Measurements from ENCODE around the gene TMEM151B. TPM values are rescaled to one million over a fixed set of nuclear protein-coding genes. Genes with fewer than 3 reads are reported as not detected.

The TMEM151B gene
- polyA plus RNA-seq, 1 of the 3 experiments (the other 2 are of a cell fraction) = 0.05 TPM

- POLR2A ChIA-PET = no interaction called here
- no peak overlapping the region for H2AFZ ChIP-seq (ENCODE audit: low read depth)
Measured at GRCh38 chr6:44321210-44321609, 51.0 kb downstream of the TMEM151B start.

More at GRCh38 chr6:44321210-44321609, 51.0 kb downstream of the TMEM151B start:
- Histone ChIP-seq H3K9me3 (no peaks in the 10 kb centered on the region), H3K79me2 (ENCODE audit: insufficient read depth) (no peaks in the 10 kb centered on the region), H3K9me2 (no peaks in the 10 kb centered on the region), H3K4me2 (no peak overlapping the region), H3F3A (replicated peaks; ENCODE audit: insufficient read depth) (no peaks in the 10 kb centered on the region), H3K27ac (ENCODE audit: low read depth in 2 of 2, low read length in 1 of 2) (no peak overlapping the region), H3K27me3 (ENCODE audit: insufficient read depth) (peaks cover 12% of the 10 kb centered on the region; the same call in 1 of the 2 replicates), H3K36me3 (replicated peaks in 1 of 2; ENCODE audit: control insufficient read depth in 1 of 2, insufficient read depth in 2 of 2, low read length in 1 of 2) (no peaks in the 10 kb centered on the region), H3K9ac (no peak overlapping the region), H4K20me1 (ENCODE audit: insufficient read depth) (no peaks in the 10 kb centered on the region), H3K4me1 (ENCODE audit: control insufficient read depth in 1 of 2, insufficient read depth in 2 of 2, low read depth in 1 of 2, low read length in 1 of 2) (no peaks in the 10 kb centered on the region), H3K4me3 (ENCODE audit: low read depth in 2 of 2, low read length in 1 of 2) (no peak overlapping the region)
- no peak for DNase-seq
- WGBS (ENCODE audit: low lambda C conversion rate) = 75% methylated on average over 3 of the region's 3 CpGs
- CTCF ChIA-PET = interaction anchor here (1.0 to 2.0 kb wide), 5 partner anchors 9 to 53 kb away, joined by 3 to 9 read pairs (median 4); no protein-coding TSS in a partner anchor
- TF ChIP-seq REST (IDR thresholded peaks at IDR 0.05; ENCODE audit: low read depth, low read length) (no peak), TCF12 (IDR thresholded peaks at IDR 0.05) (no peak), FOSL2 (IDR thresholded peaks at IDR 0.05; ENCODE audit: borderline replicate concordance, low read depth) (no peak), ELF1 (IDR thresholded peaks at IDR 0.05) (no peak), GABPA (IDR thresholded peaks at IDR 0.05; ENCODE audit: low read depth) (no peak), RAD21 (IDR thresholded peaks at IDR 0.05; ENCODE audit: low read length) (no peak), PBX3 (IDR thresholded peaks at IDR 0.05) (no peak), SIN3A (IDR thresholded peaks at IDR 0.05; ENCODE audit: borderline replicate concordance, low read depth, low read length) (no peak), CHD2 (IDR thresholded peaks at IDR 0.05; ENCODE audit: low read length, partially characterized antibody) (no peak), POLR2AphosphoS5 (IDR thresholded peaks at IDR 0.05; ENCODE audit: low read depth, low read length) (no peak), TAF1 (IDR thresholded peaks at IDR 0.05; ENCODE audit: borderline replicate concordance, low read depth, low read length) (no peak), ZBTB33 (IDR thresholded peaks at IDR 0.05; ENCODE audit: borderline replicate concordance, low read depth) (no peak), MAX (IDR thresholded peaks at IDR 0.05; ENCODE audit: low read depth) (no peak), RCOR1 (IDR thresholded peaks at IDR 0.05; ENCODE audit: low read length) (no peak), IRF3 (IDR thresholded peaks at IDR 0.05; ENCODE audit: low read depth, low read length) (no peak)
